ENCODE results near the gene LCN15. TPM values are rescaled to one million over a fixed set of nuclear protein-coding genes. Genes with fewer than 3 reads are reported as not detected.

LCN15 gene
- total RNA-seq, 4 donors from 2014 or later: not detected

- intact Hi-C loops (cut with DNase I; ENCODE audit: low total_unique reads): no loop called here
- Histone ChIP-seq H3K4me3 (peak overlapping the region; percentile 81 to 94), H3K36me3 (no peaks in the 10 kb centered on the region), H3K27me3 (peaks cover 0 to 5% of the 10 kb centered on the region in 2 donors), H3K27ac (peak overlapping the region; percentile 85 to 89), H3K9me3 (no peaks in the 10 kb centered on the region), H3K4me1 (peaks cover 0 to 15% of the 10 kb centered on the region in 2 donors)
- DNase-seq: no peak
- TF ChIP-seq POLR2A (IDR thresholded peaks at IDR 0.05) (no peak), CTCF (IDR thresholded peaks at IDR 0.05) (no peak)
Measured at GRCh38 chr9:136806631-136807201, 42.4 kb upstream of the LCN15 start.

DNA sequence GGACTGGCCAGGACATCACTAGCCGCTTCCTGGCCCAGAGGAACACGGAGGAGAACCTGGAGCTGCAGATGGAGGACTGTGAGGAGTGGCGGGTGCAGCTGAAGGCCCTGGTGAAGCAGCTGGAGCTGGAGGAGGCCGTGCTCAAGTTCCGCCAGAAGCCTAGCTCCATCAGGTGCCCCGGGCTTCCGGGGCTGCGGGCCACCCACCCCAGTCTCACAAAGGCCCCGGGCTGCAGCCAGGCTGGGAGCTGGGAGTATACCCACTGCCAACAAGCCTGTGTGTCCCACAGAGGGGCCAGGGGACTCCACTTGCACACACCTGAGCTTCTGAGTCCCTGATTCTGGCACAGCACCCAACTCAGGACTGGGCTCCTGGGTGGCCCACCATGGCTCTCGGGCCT lies 41.7 kb upstream of the LCN15 start:
- peaks cover 0 to 15% of the 10 kb centered on the region in 2 donors for H3K4me1 ChIP-seq
- H3K9me3 ChIP-seq: no peaks in the 10 kb centered on the region
- no peaks in the 10 kb centered on the region for H3K36me3 ChIP-seq
- TF ChIP-seq CTCF (IDR thresholded peaks at IDR 0.05) (no peak), POLR2A (IDR thresholded peaks at IDR 0.05) (no peak)
- intact Hi-C loops (cut with DNase I; ENCODE audit: low total_unique reads): no loop called here
- DNase-seq: no peak
- no peak overlapping the region for H3K4me3 ChIP-seq
- no peak overlapping the region for H3K27ac ChIP-seq
- peaks cover 0 to 11% of the 10 kb centered on the region in 2 donors for H3K27me3 ChIP-seq

DNA sequence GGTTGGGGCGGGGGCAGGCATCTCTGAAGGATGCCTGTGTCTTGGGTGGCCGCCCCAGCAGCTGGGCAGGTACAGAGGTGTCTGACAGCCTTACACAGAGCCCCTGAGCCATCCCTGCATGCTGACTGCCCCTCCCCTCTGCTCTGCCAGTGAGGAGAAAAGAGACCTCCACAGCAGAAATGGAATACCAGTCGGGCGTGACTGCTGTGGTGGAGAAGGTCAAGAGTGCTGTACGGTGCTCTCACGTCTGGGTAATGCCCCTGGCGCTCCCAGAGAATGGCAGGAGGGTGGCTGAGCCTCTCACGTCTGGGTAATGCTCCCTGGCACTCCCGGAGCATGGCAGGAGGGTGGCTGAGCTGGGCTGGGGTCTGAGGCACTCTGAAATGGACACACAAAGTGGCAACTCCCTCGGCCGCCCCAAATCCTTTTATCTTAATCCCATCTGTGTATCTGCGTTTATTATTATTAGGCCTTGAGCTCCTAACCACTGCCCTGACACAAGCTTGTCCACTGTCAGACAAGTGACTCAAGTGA lies 41.0 kb upstream of the LCN15 start:
- Histone ChIP-seq H3K27me3 (peaks cover 2 to 19% of the 10 kb centered on the region in 2 donors), H3K9me3 (no peaks in the 10 kb centered on the region), H3K4me3 (no peak overlapping the region), H3K27ac (no peak overlapping the region), H3K36me3 (no peaks in the 10 kb centered on the region), H3K4me1 (peaks cover 0 to 22% of the 10 kb centered on the region in 2 donors)
- no peak for TF ChIP-seq CTCF (IDR thresholded peaks at IDR 0.05)
- intact Hi-C loops (cut with DNase I; ENCODE audit: low total_unique reads): no loop called here
- no peak for DNase-seq

DNA sequence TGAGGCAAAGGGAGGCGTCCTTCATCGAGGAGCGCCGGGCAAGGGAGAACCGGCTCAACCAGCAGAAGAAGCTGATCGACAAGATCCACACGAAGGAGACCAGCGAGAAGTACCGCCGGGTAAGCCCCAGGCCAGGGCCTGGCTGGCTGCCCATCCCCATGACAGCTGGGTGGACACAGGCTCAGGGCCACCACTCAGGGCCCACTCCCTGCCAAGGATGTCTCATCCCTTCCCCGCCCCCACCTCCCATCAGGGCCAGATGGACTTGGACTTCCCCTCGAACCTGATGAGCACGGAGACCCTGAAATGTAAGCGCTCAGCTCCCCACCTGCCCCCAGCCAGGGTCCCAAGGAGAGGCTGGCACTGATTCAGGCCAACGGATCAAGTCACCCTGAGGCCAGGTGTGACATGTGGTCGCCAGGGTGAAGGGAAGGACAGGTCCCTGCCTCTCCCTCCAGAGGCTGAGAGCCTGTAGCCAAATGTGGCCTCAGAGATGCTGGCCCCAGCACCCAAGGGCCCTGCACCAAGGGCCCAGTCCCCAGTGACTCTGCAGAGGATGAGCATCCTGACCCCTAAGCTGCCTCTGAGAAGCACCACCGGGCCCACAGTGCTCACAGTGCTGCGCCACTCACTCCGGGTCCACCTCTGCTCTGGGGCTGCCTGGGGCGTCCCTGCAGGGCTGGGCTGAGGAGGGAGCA lies 40.3 kb upstream of the LCN15 start:
- intact Hi-C loops (cut with DNase I; ENCODE audit: low total_unique reads): no loop called here

More for the DNA sequence above, 40.3 kb upstream of the LCN15 start:
- TF ChIP-seq POLR2A (IDR thresholded peaks at IDR 0.05) (no peak), CTCF (IDR thresholded peaks at IDR 0.05) (no peak)
- no peaks in the 10 kb centered on the region for H3K9me3 ChIP-seq
- H3K27ac ChIP-seq: no peak overlapping the region
- H3K4me3 ChIP-seq: no peak overlapping the region
- H3K36me3 ChIP-seq: no peaks in the 10 kb centered on the region
- peaks cover 0 to 23% of the 10 kb centered on the region in 2 donors for H3K4me1 ChIP-seq
- no peak for DNase-seq
- peaks cover 8 to 23% of the 10 kb centered on the region in 2 donors for H3K27me3 ChIP-seq
